GM12872 (cell line): ENCODE data around the gene GGCX.

ENCODE experiments used
- CTCF ChIP-seq: IDR thresholded peaks from 3 replicates; pipeline ENCODE4 v1.5.1; 2011; ENCODE audit warnings: low read depth, mild to moderate bottlenecking, low read length, moderate library complexity; ENCODE audit not compliant: insufficient read depth

GGCX gene

DNA sequence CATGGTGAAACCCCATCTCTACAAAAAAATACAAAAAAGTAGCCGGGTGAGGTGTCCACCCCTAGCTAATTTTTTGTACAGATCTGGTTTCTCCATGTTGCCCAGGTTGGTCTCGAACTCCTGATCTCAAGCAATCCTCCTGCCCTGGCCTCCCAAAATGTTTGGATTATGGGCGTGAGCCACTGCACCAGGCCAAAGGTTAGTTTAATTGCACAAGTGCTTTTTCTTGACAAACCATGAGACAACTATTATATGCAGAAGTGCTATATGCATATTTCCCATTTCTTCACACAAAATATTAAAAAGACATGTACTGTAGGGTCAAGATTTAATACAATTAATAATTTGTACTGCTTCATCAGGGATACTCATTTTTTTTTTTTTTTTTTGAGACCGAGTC is 5.0 kb upstream of the GGCX start:
- no peak for TF ChIP-seq CTCF

GRCh38 chr2:85564144-85564563 is 2.9 kb upstream of the GGCX start:
- no peak for TF ChIP-seq CTCF

- no peak for TF ChIP-seq CTCF
Measured at GRCh38 chr2:85560812-85561279, 447 bp downstream of the GGCX start.

- no peak for TF ChIP-seq CTCF
Measured at GRCh38 chr2:85558160-85558559, 3.1 kb downstream of the GGCX start.

- no peak for TF ChIP-seq CTCF
Measured at GRCh38 chr2:85557130-85557529, 4.2 kb downstream of the GGCX start.

DNA sequence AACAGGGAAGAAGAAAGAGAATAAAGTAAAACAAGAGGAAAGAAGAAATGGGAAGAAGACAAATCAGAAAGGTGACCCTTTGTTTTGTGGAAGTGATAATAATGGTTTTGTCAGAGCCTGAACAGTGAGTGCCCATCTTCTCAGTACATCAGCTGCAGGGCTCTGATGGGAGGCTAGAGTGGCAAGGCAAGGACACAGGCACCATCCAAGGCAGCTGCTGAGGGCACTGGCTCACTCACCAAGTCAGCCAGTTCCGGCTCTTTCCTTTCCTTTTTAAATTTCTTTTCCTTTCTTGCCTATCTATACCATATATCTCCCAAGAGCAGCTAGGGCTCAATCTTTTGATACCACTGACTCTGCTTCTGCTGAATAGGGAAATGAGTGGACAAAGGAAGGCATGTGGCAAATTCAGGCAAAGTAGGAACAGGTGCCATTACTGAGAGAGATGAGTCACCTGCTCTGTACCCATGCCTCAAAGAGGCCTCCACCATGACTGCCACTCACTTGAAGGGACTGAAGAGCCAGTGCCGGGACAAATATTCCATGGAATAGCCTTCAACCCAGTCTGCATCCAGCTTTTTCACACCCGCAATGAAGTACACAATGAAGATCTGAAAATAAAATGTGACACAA is 6.2 kb downstream of the GGCX start:
- no peak for TF ChIP-seq CTCF

GRCh38 chr2:85553184-85553583 is 8.1 kb downstream of the GGCX start:
- no peak for TF ChIP-seq CTCF
